ENCODE measurements around the gene CENATAC.

The CENATAC gene

GRCh38 chr11:119048644-119049043 lies 50.7 kb downstream of the CENATAC start:
- whole genome bisulfite sequencing (ENCODE audit: insufficient coverage) = 86% methylated on average over 5 of the region's 9 CpGs
- Histone ChIP-seq H3K27ac (ENCODE audit: insufficient read depth in 1 of 2, low read depth in 1 of 2, low read length in 2 of 2, poor library complexity in 1 of 2, severe bottlenecking in 2 of 2) (no peak overlapping the region), H3K27me3 (replicated peaks in 2 of 5; ENCODE audit: control insufficient read depth in 4 of 5, insufficient read depth in 5 of 5, low read length in 4 of 5) (no peaks in the 10 kb centered on the region), H3K9me3 (ENCODE audit: control extremely low read depth in 1 of 5, control insufficient read depth in 4 of 5, insufficient read depth in 2 of 5, low read depth in 1 of 5, low read length in 4 of 5) (no peaks in the 10 kb centered on the region), H3K36me3 (ENCODE audit: control insufficient read depth in 4 of 4, insufficient read depth in 4 of 4, low read length in 3 of 4) (peaks cover 11 to 87% (median 71%) of the 10 kb centered on the region in 4 experiments), H3K4me1 (ENCODE audit: control extremely low read depth in 1 of 4, control insufficient read depth in 4 of 4, insufficient read depth in 4 of 4, low read length in 3 of 4) (no peaks in the 10 kb centered on the region), H3K4me3 (ENCODE audit: control insufficient read depth in 1 of 7, extremely low read depth in 1 of 7, insufficient read depth in 4 of 7, low read depth in 2 of 7, low read length in 6 of 7) (no peak overlapping the region)
- CTCF ChIA-PET = interaction anchor here (1.7 to 3.9 kb wide), 4 partner anchors 8 to 46 kb away, joined by 7 to 19 read pairs (median 8); partner anchors contain the start of gene SLC37A4
- no peak for DNase-seq
- POLR2A ChIA-PET = interaction anchor here (2.2 kb wide), 1 partner anchor 9 kb away, joined by 13 read pairs; the partner anchor contains the start of gene HYOU1

DNA sequence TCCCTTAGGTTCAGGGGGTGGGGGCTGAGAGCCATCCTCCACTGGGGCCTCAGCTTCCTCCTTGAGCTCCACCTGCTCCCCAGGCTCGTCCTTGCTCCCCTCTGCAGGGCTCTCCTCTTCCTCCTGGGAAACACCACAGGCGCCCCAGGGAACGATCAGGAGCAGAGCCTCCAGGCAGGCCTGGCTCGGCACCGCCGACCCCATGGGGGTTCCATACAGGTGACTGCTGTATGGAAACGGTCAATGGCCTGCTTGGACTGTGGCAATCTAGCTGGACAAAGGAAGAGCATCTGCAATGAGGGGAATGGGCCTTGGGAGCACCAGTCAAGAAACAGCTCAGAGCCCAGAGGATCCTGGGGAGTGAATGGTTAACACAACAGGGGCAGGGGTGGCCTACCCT lies 51.1 kb downstream of the CENATAC start:
- CTCF ChIA-PET = interaction anchor here (1.7 to 2.4 kb wide), 3 partner anchors 7 to 46 kb away, joined by 7 to 10 read pairs (median 7); a partner anchor contains a TSS
- H3K36me3 ChIP-seq (ENCODE audit: control insufficient read depth in 4 of 4, insufficient read depth in 4 of 4, low read length in 3 of 4) = peaks cover 14 to 91% (median 74%) of the 10 kb centered on the region in 4 experiments
- no peaks in the 10 kb centered on the region for H3K27me3 ChIP-seq (replicated peaks in 2 of 5; ENCODE audit: control insufficient read depth in 4 of 5, insufficient read depth in 5 of 5, low read length in 4 of 5)
- H3K4me3 ChIP-seq (ENCODE audit: control insufficient read depth in 1 of 7, extremely low read depth in 1 of 7, insufficient read depth in 4 of 7, low read depth in 2 of 7, low read length in 6 of 7) = no peak overlapping the region
- H3K4me1 ChIP-seq (ENCODE audit: control extremely low read depth in 1 of 4, control insufficient read depth in 4 of 4, insufficient read depth in 4 of 4, low read length in 3 of 4) = no peaks in the 10 kb centered on the region
- H3K27ac ChIP-seq (ENCODE audit: insufficient read depth in 1 of 2, low read depth in 1 of 2, low read length in 2 of 2, poor library complexity in 1 of 2, severe bottlenecking in 2 of 2) = no peak overlapping the region
- 94% methylated on average over 2 of the region's 7 CpGs for WGBS (ENCODE audit: insufficient coverage)
- H3K9me3 ChIP-seq (ENCODE audit: control extremely low read depth in 1 of 5, control insufficient read depth in 4 of 5, insufficient read depth in 2 of 5, low read depth in 1 of 5, low read length in 4 of 5) = no peaks in the 10 kb centered on the region
- POLR2A ChIA-PET = no interaction called here
- DNase-seq = no peak

DNA sequence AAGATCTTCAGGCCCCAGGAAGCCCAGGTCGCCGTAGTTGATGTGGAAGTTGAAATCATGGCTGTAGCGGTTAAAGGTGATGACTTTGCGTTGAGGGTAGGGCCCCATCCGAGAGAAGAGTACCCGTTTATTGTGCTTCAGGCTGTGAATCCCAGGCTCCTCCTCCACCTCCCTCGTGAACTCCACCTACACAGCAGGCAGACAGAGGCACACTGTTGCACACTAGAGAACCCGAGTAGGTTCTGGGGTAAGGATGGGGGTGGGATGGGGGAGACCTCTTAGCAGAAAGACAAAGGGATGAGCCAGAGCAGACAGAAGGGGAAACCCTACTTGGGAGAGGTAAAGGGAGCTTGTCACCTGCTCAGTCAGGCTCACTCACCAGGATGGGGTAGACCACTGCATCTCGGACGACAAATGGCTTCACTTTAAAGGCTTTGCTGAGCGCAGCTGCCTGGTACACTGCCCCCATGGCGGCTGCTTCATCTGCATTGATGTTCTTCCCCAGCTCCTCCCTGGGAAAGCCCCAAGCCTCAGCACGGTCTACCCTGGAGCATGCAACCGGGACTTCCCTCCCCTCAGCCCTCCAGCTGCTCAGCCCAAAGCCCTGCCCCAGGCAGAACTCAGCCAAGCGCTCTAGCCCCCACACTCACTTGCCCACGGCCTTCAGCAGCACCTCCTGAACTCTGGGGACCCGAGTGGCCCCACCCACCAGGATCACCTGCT lies 53.7 kb downstream of the CENATAC start:
- POLR2A ChIA-PET = no interaction called here
- DNase-seq = no peak
- no peaks in the 10 kb centered on the region for H3K27me3 ChIP-seq (replicated peaks in 2 of 5; ENCODE audit: control insufficient read depth in 4 of 5, insufficient read depth in 5 of 5, low read length in 4 of 5)
- peaks cover 17 to 87% (median 71%) of the 10 kb centered on the region in 4 experiments for H3K36me3 ChIP-seq (ENCODE audit: control insufficient read depth in 4 of 4, insufficient read depth in 4 of 4, low read length in 3 of 4)
- H3K9me3 ChIP-seq (ENCODE audit: control extremely low read depth in 1 of 5, control insufficient read depth in 4 of 5, insufficient read depth in 2 of 5, low read depth in 1 of 5, low read length in 4 of 5) = no peaks in the 10 kb centered on the region
- H3K4me3 ChIP-seq (ENCODE audit: control insufficient read depth in 1 of 7, extremely low read depth in 1 of 7, insufficient read depth in 4 of 7, low read depth in 2 of 7, low read length in 6 of 7) = no peak overlapping the region
- 99% methylated on average over 9 of the region's 17 CpGs for WGBS (ENCODE audit: insufficient coverage)
- H3K27ac ChIP-seq (ENCODE audit: insufficient read depth in 1 of 2, low read depth in 1 of 2, low read length in 2 of 2, poor library complexity in 1 of 2, severe bottlenecking in 2 of 2) = no peak overlapping the region
- peaks cover 2 to 12% (median 10%) of the 10 kb centered on the region in 4 experiments for H3K4me1 ChIP-seq (ENCODE audit: control extremely low read depth in 1 of 4, control insufficient read depth in 4 of 4, insufficient read depth in 4 of 4, low read length in 3 of 4)
- CTCF ChIA-PET = interaction anchor here (0.6 to 1.6 kb wide), 4 partner anchors 13 to 774 kb away, joined by 3 to 7 read pairs (median 4); no protein-coding TSS in a partner anchor

- no peak overlapping the region for H3K27ac ChIP-seq (ENCODE audit: insufficient read depth in 1 of 2, low read depth in 1 of 2, low read length in 2 of 2, poor library complexity in 1 of 2, severe bottlenecking in 2 of 2)
- no peak overlapping the region for H3K4me3 ChIP-seq (ENCODE audit: control insufficient read depth in 1 of 7, extremely low read depth in 1 of 7, insufficient read depth in 4 of 7, low read depth in 2 of 7, low read length in 6 of 7)
- WGBS (ENCODE audit: insufficient coverage) = 98% methylated on average over 20 of the region's 23 CpGs
- DNase-seq = no peak
- peaks cover 15 to 81% (median 68%) of the 10 kb centered on the region in 4 experiments for H3K36me3 ChIP-seq (ENCODE audit: control insufficient read depth in 4 of 4, insufficient read depth in 4 of 4, low read length in 3 of 4)
- H3K9me3 ChIP-seq (ENCODE audit: control extremely low read depth in 1 of 5, control insufficient read depth in 4 of 5, insufficient read depth in 2 of 5, low read depth in 1 of 5, low read length in 4 of 5) = no peaks in the 10 kb centered on the region
- CTCF ChIA-PET = interaction anchor here (1.0 to 5.1 kb wide), 3 partner anchors 8 to 42 kb away, joined by 3 to 36 read pairs (median 7); no protein-coding TSS in a partner anchor
- POLR2A ChIA-PET = no interaction called here
- no peaks in the 10 kb centered on the region for H3K27me3 ChIP-seq (replicated peaks in 2 of 5; ENCODE audit: control insufficient read depth in 4 of 5, insufficient read depth in 5 of 5, low read length in 4 of 5)
- peaks cover 2 to 12% (median 10%) of the 10 kb centered on the region in 4 experiments for H3K4me1 ChIP-seq (ENCODE audit: control extremely low read depth in 1 of 4, control insufficient read depth in 4 of 4, insufficient read depth in 4 of 4, low read length in 3 of 4)
These were observed 54.4 kb downstream of the CENATAC start for GRCh38 chr11:119052163-119052814.

DNA sequence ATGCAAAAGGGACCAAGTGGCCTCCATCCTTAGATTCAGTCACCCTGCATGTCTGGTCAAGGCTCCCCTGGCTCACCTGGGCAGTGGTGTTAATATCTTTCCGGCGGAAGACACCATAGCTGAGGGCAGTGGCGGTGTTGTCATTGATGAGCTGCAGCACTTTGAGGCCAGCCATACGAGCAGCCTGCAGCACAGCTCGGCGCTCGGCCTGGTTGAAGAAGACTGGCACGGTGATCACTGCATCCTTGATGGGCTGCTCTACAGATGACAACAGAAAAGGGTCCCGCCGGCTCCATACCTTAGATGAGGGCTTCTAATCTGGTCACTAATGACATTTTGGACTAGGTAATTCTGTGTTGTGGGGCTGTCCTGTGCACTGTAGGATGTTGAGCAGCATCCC lies 56.5 kb downstream of the CENATAC start:
- peaks cover 4 to 22% (median 19%) of the 10 kb centered on the region in 4 experiments for H3K4me1 ChIP-seq (ENCODE audit: control extremely low read depth in 1 of 4, control insufficient read depth in 4 of 4, insufficient read depth in 4 of 4, low read length in 3 of 4)
- no peaks in the 10 kb centered on the region for H3K27me3 ChIP-seq (replicated peaks in 2 of 5; ENCODE audit: control insufficient read depth in 4 of 5, insufficient read depth in 5 of 5, low read length in 4 of 5)
- no peaks in the 10 kb centered on the region for H3K9me3 ChIP-seq (ENCODE audit: control extremely low read depth in 1 of 5, control insufficient read depth in 4 of 5, insufficient read depth in 2 of 5, low read depth in 1 of 5, low read length in 4 of 5)
- ChIA-PET CTCF (interaction anchor here (0.7 to 5.1 kb wide), 6 partner anchors 10 to 45 kb away, joined by 3 to 36 read pairs (median 4); partner anchors contain the start of gene VPS11), POLR2A (interaction anchor here (0.7 to 2.2 kb wide), 4 partner anchors 9 to 34 kb away, joined by 3 to 15 read pairs (median 4); no protein-coding TSS in a partner anchor)
- H3K4me3 ChIP-seq (ENCODE audit: control insufficient read depth in 1 of 7, extremely low read depth in 1 of 7, insufficient read depth in 4 of 7, low read depth in 2 of 7, low read length in 6 of 7) = no peak overlapping the region
- H3K27ac ChIP-seq (ENCODE audit: insufficient read depth in 1 of 2, low read depth in 1 of 2, low read length in 2 of 2, poor library complexity in 1 of 2, severe bottlenecking in 2 of 2) = no peak overlapping the region
- peaks cover 10 to 59% (median 48%) of the 10 kb centered on the region in 4 experiments for H3K36me3 ChIP-seq (ENCODE audit: control insufficient read depth in 4 of 4, insufficient read depth in 4 of 4, low read length in 3 of 4)
- DNase-seq = no peak
- 97% methylated on average over 10 of the region's 10 CpGs for WGBS (ENCODE audit: insufficient coverage)

GRCh38 chr11:119055901-119056300 lies 58.0 kb downstream of the CENATAC start:
- Histone ChIP-seq H3K27me3 (replicated peaks in 2 of 5; ENCODE audit: control insufficient read depth in 4 of 5, insufficient read depth in 5 of 5, low read length in 4 of 5) (no peaks in the 10 kb centered on the region), H3K36me3 (ENCODE audit: control insufficient read depth in 4 of 4, insufficient read depth in 4 of 4, low read length in 3 of 4) (peaks cover 10 to 48% (median 40%) of the 10 kb centered on the region in 4 experiments), H3K4me1 (ENCODE audit: control extremely low read depth in 1 of 4, control insufficient read depth in 4 of 4, insufficient read depth in 4 of 4, low read length in 3 of 4) (peaks cover 4 to 22% (median 19%) of the 10 kb centered on the region in 4 experiments), H3K27ac (ENCODE audit: insufficient read depth in 1 of 2, low read depth in 1 of 2, low read length in 2 of 2, poor library complexity in 1 of 2, severe bottlenecking in 2 of 2) (peak overlapping the region; percentile 89 to 95), H3K9me3 (ENCODE audit: control extremely low read depth in 1 of 5, control insufficient read depth in 4 of 5, insufficient read depth in 2 of 5, low read depth in 1 of 5, low read length in 4 of 5) (no peaks in the 10 kb centered on the region), H3K4me3 (ENCODE audit: control insufficient read depth in 1 of 7, extremely low read depth in 1 of 7, insufficient read depth in 4 of 7, low read depth in 2 of 7, low read length in 6 of 7) (peak overlapping the region; percentile 46 to 86 (median 79))
- peak; percentile 71 to 77 (median 72) for DNase-seq
- 78% methylated on average over 1 of the region's 6 CpGs for WGBS (ENCODE audit: insufficient coverage)
- ChIA-PET POLR2A (interaction anchor here (1.0 to 4.9 kb wide), 8 partner anchors 10 to 39 kb away, joined by 3 to 36 read pairs (median 8); partner anchors contain the start of genes RPS25, TRAPPC4 and VPS11), CTCF (interaction anchor here (0.6 to 5.1 kb wide), 20 partner anchors 8 to 144 kb away, joined by 3 to 36 read pairs (median 4); partner anchors contain the start of gene VPS11)
